NB4 (cell line): Measurements from ENCODE around the gene FHIT.

Experiments
- DNase-seq: peaks from one replicate; pipeline ENCODE4 v3.0.0; 2010; ENCODE audit warnings: low read depth
- H3K4me3 ChIP-seq: one replicate; pipeline ENCODE4 v1.5.1; 2011; ENCODE audit warnings: mild to moderate bottlenecking, low read depth, low read length, moderate library complexity
- MAX ChIP-seq: IDR thresholded peaks from 2 replicates; pipeline ENCODE4 v1.6.1; 2011; ENCODE audit warnings: low read depth, low read length
- MYC ChIP-seq: IDR thresholded peaks from 2 replicates; pipeline ENCODE4 v1.6.1; 2011; ENCODE audit warnings: low read depth, low read length
- POLR2A ChIP-seq: IDR thresholded peaks from 2 replicates; pipeline ENCODE4 v1.6.1; 2011; ENCODE audit warnings: mild to moderate bottlenecking; ENCODE audit not compliant: insufficient read length; ENCODE audit errors: extremely low read depth
- TF ChIP-seq, protein P1 (sequence below): IDR thresholded peaks from one replicate; pipeline ENCODE4 v1.5.1; 2012; ENCODE audit warnings: low read depth, low read length

FHIT gene

GRCh38 chr3:60622349-60622748 lies 628.9 kb downstream of the FHIT start:
- TF ChIP-seq MYC (no peak), POLR2A (no peak), MAX (no peak)
- TF ChIP-seq, protein P1, sequence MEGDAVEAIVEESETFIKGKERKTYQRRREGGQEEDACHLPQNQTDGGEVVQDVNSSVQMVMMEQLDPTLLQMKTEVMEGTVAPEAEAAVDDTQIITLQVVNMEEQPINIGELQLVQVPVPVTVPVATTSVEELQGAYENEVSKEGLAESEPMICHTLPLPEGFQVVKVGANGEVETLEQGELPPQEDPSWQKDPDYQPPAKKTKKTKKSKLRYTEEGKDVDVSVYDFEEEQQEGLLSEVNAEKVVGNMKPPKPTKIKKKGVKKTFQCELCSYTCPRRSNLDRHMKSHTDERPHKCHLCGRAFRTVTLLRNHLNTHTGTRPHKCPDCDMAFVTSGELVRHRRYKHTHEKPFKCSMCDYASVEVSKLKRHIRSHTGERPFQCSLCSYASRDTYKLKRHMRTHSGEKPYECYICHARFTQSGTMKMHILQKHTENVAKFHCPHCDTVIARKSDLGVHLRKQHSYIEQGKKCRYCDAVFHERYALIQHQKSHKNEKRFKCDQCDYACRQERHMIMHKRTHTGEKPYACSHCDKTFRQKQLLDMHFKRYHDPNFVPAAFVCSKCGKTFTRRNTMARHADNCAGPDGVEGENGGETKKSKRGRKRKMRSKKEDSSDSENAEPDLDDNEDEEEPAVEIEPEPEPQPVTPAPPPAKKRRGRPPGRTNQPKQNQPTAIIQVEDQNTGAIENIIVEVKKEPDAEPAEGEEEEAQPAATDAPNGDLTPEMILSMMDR, result no peak
- DNase-seq, result no peak
- no peak overlapping the region for H3K4me3 ChIP-seq

GRCh38 chr3:60617188-60617587 lies 634.1 kb downstream of the FHIT start:
- DNase-seq, result no peak
- H3K4me3 ChIP-seq, result no peak overlapping the region
- TF ChIP-seq, protein P1, result no peak
- TF ChIP-seq MAX (no peak), MYC (no peak), POLR2A (no peak)

DNA sequence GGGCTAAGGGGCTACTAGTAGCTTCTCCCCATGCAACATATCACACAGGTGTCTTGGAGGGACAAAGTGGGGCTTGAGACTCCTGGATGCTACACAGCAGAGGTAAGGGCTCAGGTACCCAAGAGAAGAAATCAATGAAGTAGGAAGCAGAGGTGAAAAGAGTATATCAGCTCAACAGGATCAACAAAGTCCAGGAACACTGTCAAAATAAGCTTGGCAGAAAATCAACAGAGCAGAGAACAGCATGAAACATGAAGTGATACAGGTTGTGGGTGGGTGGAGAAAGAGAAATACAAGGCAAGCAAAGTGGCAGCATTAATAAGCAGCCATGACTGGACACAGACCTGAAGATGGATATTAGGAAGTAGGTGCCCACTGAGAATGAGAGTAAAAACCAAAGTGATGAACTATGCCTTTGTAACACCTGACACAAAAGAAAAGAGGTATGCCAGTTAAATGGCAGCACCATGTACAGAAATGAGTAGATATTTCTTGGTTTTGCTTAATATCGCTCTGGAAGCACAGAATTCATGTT lies 637.4 kb downstream of the FHIT start:
- no peak for TF ChIP-seq MYC
- H3K4me3 ChIP-seq, result no peak overlapping the region
- no peak for DNase-seq

- TF ChIP-seq POLR2A, result no peak
- no peak for TF ChIP-seq MAX
- DNase-seq, result peak; percentile 1
- no peak overlapping the region for H3K4me3 ChIP-seq
Observed at GRCh38 chr3:60610441-60611112, 640.7 kb downstream of the FHIT start.

DNA sequence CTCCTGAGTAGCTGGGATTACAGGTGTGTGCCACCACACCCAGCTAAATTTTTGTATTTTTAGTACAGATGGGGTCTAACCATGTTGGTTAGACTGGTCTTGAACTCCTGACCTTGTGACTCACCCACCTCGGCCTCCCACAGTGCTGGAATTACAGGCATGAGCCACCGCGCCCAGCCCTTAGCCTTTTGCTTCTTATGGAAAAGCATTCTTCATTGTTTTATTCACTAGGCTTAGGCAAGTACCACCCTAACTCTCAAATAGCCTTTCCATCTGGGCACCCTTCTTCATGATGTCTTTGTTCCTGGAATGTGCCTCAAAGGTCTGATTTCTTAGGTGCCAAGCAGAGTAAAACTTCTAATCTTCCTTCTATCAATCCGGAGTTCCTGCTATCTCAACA lies 641.8 kb downstream of the FHIT start:
- no peak overlapping the region for H3K4me3 ChIP-seq
- TF ChIP-seq, protein P1, result no peak
- no peak for DNase-seq

DNA sequence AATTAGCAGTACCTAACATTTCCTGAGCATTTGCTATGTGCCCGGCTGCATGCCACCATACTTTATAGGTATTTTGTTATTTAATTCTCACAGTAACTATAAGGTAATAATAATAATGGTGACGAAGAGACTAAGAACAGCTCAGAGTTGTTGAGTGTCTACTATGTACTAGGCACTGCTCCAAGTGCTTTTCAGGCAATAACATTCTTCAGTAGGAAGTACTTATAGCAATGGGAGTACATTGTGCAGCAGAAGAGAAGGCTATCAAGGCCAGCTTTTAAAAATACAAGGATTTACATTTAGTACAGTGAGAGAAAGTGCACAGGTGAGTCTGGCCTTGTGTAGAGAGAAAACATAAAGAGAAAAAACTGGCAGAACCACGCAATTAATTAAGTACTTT lies 647.4 kb downstream of the FHIT start:
- TF ChIP-seq MAX (no peak), MYC (no peak), POLR2A (no peak)
- TF ChIP-seq, protein P1, result no peak
- no peak overlapping the region for H3K4me3 ChIP-seq
- no peak for DNase-seq

DNA sequence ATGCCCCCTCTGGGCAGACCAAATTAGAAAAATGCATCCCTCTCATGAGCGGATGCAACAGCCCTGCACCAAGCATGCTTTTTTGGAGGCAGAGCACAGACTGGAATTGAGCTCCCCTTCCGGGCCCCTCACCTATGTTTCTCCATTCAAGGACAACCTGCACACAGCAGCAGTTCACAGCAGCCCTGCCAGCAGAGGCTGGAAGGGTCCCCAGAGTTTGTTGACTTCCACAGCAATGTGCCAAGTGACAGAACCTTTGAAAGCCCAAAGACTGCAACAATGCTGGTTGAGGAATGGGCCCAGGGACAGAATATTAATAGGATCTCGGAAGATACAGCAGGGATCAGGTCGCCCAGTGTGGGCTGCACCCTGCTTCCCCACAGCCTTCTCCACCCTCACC lies 650.4 kb downstream of the FHIT start:
- DNase-seq, result no peak
- H3K4me3 ChIP-seq, result no peak overlapping the region
- TF ChIP-seq, protein P1, result no peak
- no peak for TF ChIP-seq POLR2A
- TF ChIP-seq MYC, result no peak
- TF ChIP-seq MAX, result no peak
